ENCODE data around the gene HEG1. TPM values are rescaled to one million over a fixed set of nuclear protein-coding genes. Genes with fewer than 3 reads are reported as not detected.

Gene HEG1
- total RNA-seq, 1 experiment from 2014 or later, result 8.6 TPM

GRCh38 chr3:125005676-125006075, 50.1 kb downstream of the HEG1 start:
- Mint-ChIP-seq H3K4me3 (ENCODE audit: unreplicated experiment) (no peak overlapping the region), H3K4me1 (ENCODE audit: insufficient read depth, unreplicated experiment) (no peaks in the 10 kb centered on the region), H3K27me3 (ENCODE audit: insufficient read depth, unreplicated experiment) (no peaks in the 10 kb centered on the region), H3K9me3 (ENCODE audit: unreplicated experiment) (no peaks in the 10 kb centered on the region), H3K36me3 (ENCODE audit: insufficient read depth, unreplicated experiment) (peaks cover 51% of the 10 kb centered on the region), H3K27ac (ENCODE audit: low read depth, unreplicated experiment) (no peak overlapping the region)
- intact Hi-C loops (cut with micrococcal nuclease), result no loop called here
- TF ChIP-seq, protein P1, sequence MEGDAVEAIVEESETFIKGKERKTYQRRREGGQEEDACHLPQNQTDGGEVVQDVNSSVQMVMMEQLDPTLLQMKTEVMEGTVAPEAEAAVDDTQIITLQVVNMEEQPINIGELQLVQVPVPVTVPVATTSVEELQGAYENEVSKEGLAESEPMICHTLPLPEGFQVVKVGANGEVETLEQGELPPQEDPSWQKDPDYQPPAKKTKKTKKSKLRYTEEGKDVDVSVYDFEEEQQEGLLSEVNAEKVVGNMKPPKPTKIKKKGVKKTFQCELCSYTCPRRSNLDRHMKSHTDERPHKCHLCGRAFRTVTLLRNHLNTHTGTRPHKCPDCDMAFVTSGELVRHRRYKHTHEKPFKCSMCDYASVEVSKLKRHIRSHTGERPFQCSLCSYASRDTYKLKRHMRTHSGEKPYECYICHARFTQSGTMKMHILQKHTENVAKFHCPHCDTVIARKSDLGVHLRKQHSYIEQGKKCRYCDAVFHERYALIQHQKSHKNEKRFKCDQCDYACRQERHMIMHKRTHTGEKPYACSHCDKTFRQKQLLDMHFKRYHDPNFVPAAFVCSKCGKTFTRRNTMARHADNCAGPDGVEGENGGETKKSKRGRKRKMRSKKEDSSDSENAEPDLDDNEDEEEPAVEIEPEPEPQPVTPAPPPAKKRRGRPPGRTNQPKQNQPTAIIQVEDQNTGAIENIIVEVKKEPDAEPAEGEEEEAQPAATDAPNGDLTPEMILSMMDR (IDR thresholded peaks at IDR 0.05; ENCODE audit: unreplicated experiment), result no peak
- BruUV-seq (replicated peaks), result no TSS peak
- no peak for DNase-seq (ENCODE audit: unreplicated experiment)
- POLR2A ChIA-PET, result interaction anchor here (0.6 kb wide), 1 partner anchor 418 kb away, joined by 4 read pairs; no protein-coding TSS in a partner anchor
- CTCF ChIA-PET, result interaction anchor here (3.2 kb wide), 1 partner anchor 11 kb away, joined by 21 read pairs; no protein-coding TSS in a partner anchor

DNA sequence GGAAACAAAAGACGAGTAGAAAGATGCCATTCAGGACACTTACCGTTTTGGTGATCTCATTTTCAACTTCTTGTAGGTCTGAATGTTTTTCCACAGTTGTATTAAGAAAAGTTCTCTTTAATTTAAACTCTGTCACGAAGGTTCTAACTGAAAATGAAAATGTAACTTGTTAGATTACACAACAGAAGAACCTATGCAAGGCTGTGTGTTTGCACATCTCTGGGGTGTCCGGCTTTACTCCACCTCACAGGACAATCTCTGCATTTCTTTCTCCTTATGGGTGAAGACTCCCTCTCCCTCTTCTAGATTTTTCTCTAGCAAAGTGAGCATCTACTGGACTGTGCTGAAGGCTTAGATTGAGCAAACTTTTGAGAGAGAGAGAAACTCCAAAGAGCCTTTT, 50.6 kb downstream of the HEG1 start:
- POLR2A ChIA-PET, result interaction anchor here (0.6 kb wide), 1 partner anchor 419 kb away, joined by 4 read pairs; no protein-coding TSS in a partner anchor
- peaks cover 55% of the 10 kb centered on the region for H3K36me3 Mint-ChIP-seq (ENCODE audit: insufficient read depth, unreplicated experiment)
- CTCF ChIA-PET, result interaction anchor here (1.2 to 3.2 kb wide), 2 partner anchors 10 to 104 kb away, joined by 3 to 21 read pairs; no protein-coding TSS in a partner anchor
- TF ChIP-seq, protein P1 (IDR thresholded peaks at IDR 0.05; ENCODE audit: unreplicated experiment), result no peak
- no peaks in the 10 kb centered on the region for H3K4me1 Mint-ChIP-seq (ENCODE audit: insufficient read depth, unreplicated experiment)
- no TSS peak for BruUV-seq (replicated peaks)
- DNase-seq (ENCODE audit: unreplicated experiment), result no peak
- no peaks in the 10 kb centered on the region for H3K27me3 Mint-ChIP-seq (ENCODE audit: insufficient read depth, unreplicated experiment)
- no peak overlapping the region for H3K27ac Mint-ChIP-seq (ENCODE audit: low read depth, unreplicated experiment)
- no peaks in the 10 kb centered on the region for H3K9me3 Mint-ChIP-seq (ENCODE audit: unreplicated experiment)
- no peak overlapping the region for H3K4me3 Mint-ChIP-seq (ENCODE audit: unreplicated experiment)
- intact Hi-C loops (cut with micrococcal nuclease), result no loop called here

DNA sequence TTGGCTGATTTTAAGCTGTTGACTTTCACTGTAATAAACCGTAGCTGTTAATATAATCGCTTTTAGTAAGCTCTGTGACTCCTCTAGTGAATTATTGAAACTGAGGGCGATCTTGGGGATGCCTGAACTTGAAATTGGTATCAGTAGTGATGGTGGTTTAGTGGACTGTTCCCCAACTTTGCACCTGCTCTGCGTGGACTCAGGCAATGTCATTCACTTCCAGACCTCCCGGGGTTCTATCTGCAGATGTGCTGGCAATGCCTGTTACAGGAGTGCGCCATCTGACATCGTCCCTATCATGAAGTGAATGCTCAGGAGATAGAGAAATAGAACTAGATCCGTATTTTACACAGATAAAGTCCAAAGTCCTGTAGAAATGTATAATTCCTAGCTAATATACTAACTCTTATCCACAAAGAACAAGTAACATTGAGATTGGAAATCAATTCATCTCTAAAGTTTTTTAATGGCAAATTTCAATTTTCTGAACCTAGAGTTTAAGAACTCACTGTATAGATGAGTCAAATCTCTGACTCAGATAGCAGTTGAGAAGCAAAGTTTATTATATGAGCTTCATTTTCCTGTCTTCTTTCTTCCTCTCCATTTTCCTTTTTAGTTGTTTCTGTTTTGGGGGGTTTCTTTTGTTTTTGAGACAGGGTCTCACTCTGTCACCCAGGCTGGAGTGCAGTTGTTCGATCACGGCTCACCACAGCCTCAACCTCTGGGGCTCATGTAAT, 51.8 kb downstream of the HEG1 start:
- no TSS peak for BruUV-seq (replicated peaks)
- no peak overlapping the region for H3K4me3 Mint-ChIP-seq (ENCODE audit: unreplicated experiment)
- H3K27me3 Mint-ChIP-seq (ENCODE audit: insufficient read depth, unreplicated experiment), result no peaks in the 10 kb centered on the region
- ChIA-PET POLR2A (interaction anchor here (0.5 kb wide), 1 partner anchor 107 kb away, joined by 3 read pairs; no protein-coding TSS in a partner anchor), CTCF (interaction anchor here (0.6 to 3.2 kb wide), 6 partner anchors 8 to 468 kb away, joined by 3 to 21 read pairs (median 3); no protein-coding TSS in a partner anchor)
- no peak overlapping the region for H3K27ac Mint-ChIP-seq (ENCODE audit: low read depth, unreplicated experiment)
- H3K4me1 Mint-ChIP-seq (ENCODE audit: insufficient read depth, unreplicated experiment), result no peaks in the 10 kb centered on the region
- H3K9me3 Mint-ChIP-seq (ENCODE audit: unreplicated experiment), result no peaks in the 10 kb centered on the region
- intact Hi-C loops (cut with micrococcal nuclease), result no loop called here
- TF ChIP-seq, protein P1 (IDR thresholded peaks at IDR 0.05; ENCODE audit: unreplicated experiment), result no peak
- peaks cover 56% of the 10 kb centered on the region for H3K36me3 Mint-ChIP-seq (ENCODE audit: insufficient read depth, unreplicated experiment)
- no peak for DNase-seq (ENCODE audit: unreplicated experiment)

- peaks cover 52% of the 10 kb centered on the region for H3K36me3 Mint-ChIP-seq (ENCODE audit: insufficient read depth, unreplicated experiment)
- H3K27me3 Mint-ChIP-seq (ENCODE audit: insufficient read depth, unreplicated experiment), result no peaks in the 10 kb centered on the region
- no peaks in the 10 kb centered on the region for H3K4me1 Mint-ChIP-seq (ENCODE audit: insufficient read depth, unreplicated experiment)
- H3K27ac Mint-ChIP-seq (ENCODE audit: low read depth, unreplicated experiment), result no peak overlapping the region
- H3K4me3 Mint-ChIP-seq (ENCODE audit: unreplicated experiment), result no peak overlapping the region
- ChIA-PET POLR2A (interaction anchor here (0.5 to 0.6 kb wide), 2 partner anchors 107 to 432 kb away, joined by 3 read pairs; no protein-coding TSS in a partner anchor), CTCF (interaction anchor here (1.2 to 3.2 kb wide), 3 partner anchors 8 to 12 kb away, joined by 3 to 21 read pairs (median 3); no protein-coding TSS in a partner anchor)
- TF ChIP-seq, protein P1 (IDR thresholded peaks at IDR 0.05; ENCODE audit: unreplicated experiment), result no peak
- H3K9me3 Mint-ChIP-seq (ENCODE audit: unreplicated experiment), result no peaks in the 10 kb centered on the region
- no TSS peak for BruUV-seq (replicated peaks)
- no peak for DNase-seq (ENCODE audit: unreplicated experiment)
- intact Hi-C loops (cut with micrococcal nuclease), result no loop called here
These were observed 52.4 kb downstream of the HEG1 start for GRCh38 chr3:125003369-125003853.

All from MCF 10A (cell line).